Measurements from ENCODE around the gene COL4A6.

COL4A6 gene

GRCh38 chrX:108285356-108285755 lies 152.9 kb downstream of the COL4A6 start (continued):
- TF ChIP-seq CSRNP3 (CRISPR knock-in tag; IDR thresholded peaks at IDR 0.05) (no peak), ZNF8 (CRISPR knock-in tag; IDR thresholded peaks at IDR 0.05) (no peak)

- TF ChIP-seq ISL1 (CRISPR knock-in tag; IDR thresholded peaks at IDR 0.05), result no peak
- TF ChIP-seq CREB5 (CRISPR knock-in tag; IDR thresholded peaks at IDR 0.05; ENCODE audit: low read depth), result no peak
- TF ChIP-seq ZNF8 (CRISPR knock-in tag; IDR thresholded peaks at IDR 0.05), result no peak
- no peak for TF ChIP-seq PATZ1 (CRISPR knock-in tag; IDR thresholded peaks at IDR 0.05; ENCODE audit: borderline replicate concordance)
- TF ChIP-seq ZNF565 (CRISPR knock-in tag; conservative IDR thresholded peaks at IDR 0.05; ENCODE audit: low read depth), result no peak
- no peak for TF ChIP-seq CSRNP3 (CRISPR knock-in tag; IDR thresholded peaks at IDR 0.05)
- TF ChIP-seq GLIS3 (CRISPR knock-in tag; IDR thresholded peaks at IDR 0.05), result no peak
- TF ChIP-seq ZC3H10 (CRISPR knock-in tag; IDR thresholded peaks at IDR 0.05), result no peak
- TF ChIP-seq POU6F1 (CRISPR knock-in tag; IDR thresholded peaks at IDR 0.05; ENCODE audit: borderline replicate concordance, low read depth), result no peak
- no peak for TF ChIP-seq ZFP3 (CRISPR knock-in tag; IDR thresholded peaks at IDR 0.05)
- no peak for TF ChIP-seq ZNF70 (CRISPR knock-in tag; IDR thresholded peaks at IDR 0.05)
- no peak for ATAC-seq
Observed at GRCh38 chrX:108275732-108276131, 162.5 kb downstream of the COL4A6 start.

- no peak for TF ChIP-seq ESRRG (CRISPR knock-in tag; IDR thresholded peaks at IDR 0.05)
- TF ChIP-seq GLIS3 (CRISPR knock-in tag; IDR thresholded peaks at IDR 0.05), result no peak
- TF ChIP-seq TCF4 (CRISPR knock-in tag; IDR thresholded peaks at IDR 0.05; ENCODE audit: borderline replicate concordance), result no peak
- no peak for TF ChIP-seq OSR1 (CRISPR knock-in tag; IDR thresholded peaks at IDR 0.05)
- no peak for TF ChIP-seq ZC3H10 (CRISPR knock-in tag; IDR thresholded peaks at IDR 0.05)
- no peak for TF ChIP-seq ZFP30 (CRISPR knock-in tag; IDR thresholded peaks at IDR 0.05)
- TF ChIP-seq RARB (CRISPR knock-in tag; IDR thresholded peaks at IDR 0.05), result no peak
- TF ChIP-seq SNAI2 (CRISPR knock-in tag; IDR thresholded peaks at IDR 0.05), result no peak
- TF ChIP-seq CREB5 (CRISPR knock-in tag; IDR thresholded peaks at IDR 0.05; ENCODE audit: low read depth), result no peak
- no peak for TF ChIP-seq BACH2 (CRISPR knock-in tag; IDR thresholded peaks at IDR 0.05; ENCODE audit: borderline replicate concordance)
- TF ChIP-seq ZFP3 (CRISPR knock-in tag; IDR thresholded peaks at IDR 0.05), result no peak
- TF ChIP-seq POU6F1 (CRISPR knock-in tag; IDR thresholded peaks at IDR 0.05; ENCODE audit: borderline replicate concordance, low read depth), result no peak
- TF ChIP-seq CSRNP3 (CRISPR knock-in tag; IDR thresholded peaks at IDR 0.05), result no peak
- TF ChIP-seq PATZ1 (CRISPR knock-in tag; IDR thresholded peaks at IDR 0.05; ENCODE audit: borderline replicate concordance), result no peak
- no peak for ATAC-seq
Observed at GRCh38 chrX:108271397-108271787, 166.8 kb downstream of the COL4A6 start.
